HG02571 (cell line): Measurements from ENCODE around the gene SIDT1.

ENCODE experiments used
- ATAC-seq: cut with Tn5 transposase; IDR thresholded peaks from one replicate; pipeline ENCODE4 v1.9.1; 2021; ENCODE audit warnings: mild to moderate bottlenecking, moderate library complexity; ENCODE audit not compliant: unreplicated experiment

SIDT1 gene

GRCh38 chr3:113590983-113591382 lies 58.6 kb downstream of the SIDT1 start:
- no peak for ATAC-seq

GRCh38 chr3:113594066-113594465 lies 61.7 kb downstream of the SIDT1 start:
- ATAC-seq = no peak

- ATAC-seq = no peak
Measured at GRCh38 chr3:113597596-113598354, 65.4 kb downstream of the SIDT1 start.

- ATAC-seq = no peak
Measured at GRCh38 chr3:113600418-113601182, 68.2 kb downstream of the SIDT1 start.

- no peak for ATAC-seq
Measured at GRCh38 chr3:113601240-113601639, 68.9 kb downstream of the SIDT1 start.

GRCh38 chr3:113602256-113602655 lies 69.9 kb downstream of the SIDT1 start:
- no peak for ATAC-seq

GRCh38 chr3:113602836-113603235 lies 70.5 kb downstream of the SIDT1 start:
- ATAC-seq = no peak

GRCh38 chr3:113606539-113607218 lies 74.3 kb downstream of the SIDT1 start:
- ATAC-seq = peak; percentile 98

- peak; percentile 3 for ATAC-seq
Measured at GRCh38 chr3:113607219-113607596, 74.9 kb downstream of the SIDT1 start.

- ATAC-seq = no peak
Measured at GRCh38 chr3:113614402-113614801, 82.0 kb downstream of the SIDT1 start.

GRCh38 chr3:113615976-113616375 lies 83.6 kb downstream of the SIDT1 start:
- ATAC-seq = no peak

GRCh38 chr3:113617726-113618125 lies 85.4 kb downstream of the SIDT1 start:
- ATAC-seq = no peak

GRCh38 chr3:113620091-113620490 lies 87.7 kb downstream of the SIDT1 start:
- ATAC-seq = no peak

GRCh38 chr3:113623324-113623723 lies 91.0 kb downstream of the SIDT1 start:
- ATAC-seq = no peak

- no peak for ATAC-seq
Measured at GRCh38 chr3:113623811-113624210, 91.5 kb downstream of the SIDT1 start.

- no peak for ATAC-seq
Measured at GRCh38 chr3:113625834-113626233, 93.5 kb downstream of the SIDT1 start.

- no peak for ATAC-seq
Measured at GRCh38 chr3:113626503-113627371, 94.4 kb downstream of the SIDT1 start.

- no peak for ATAC-seq
Measured at GRCh38 chr3:113628316-113628715, 96.0 kb downstream of the SIDT1 start.

- no peak for ATAC-seq
Measured at GRCh38 chr3:113628788-113629187, 96.4 kb downstream of the SIDT1 start.

- ATAC-seq = no peak
Measured at GRCh38 chr3:113629584-113630421, 97.4 kb downstream of the SIDT1 start.
